ENCODE results near the gene G3BP1.
"Not testable (repeated sequence)": the region's sequence is repeated elsewhere in the genome, so short reads cannot be mapped to it uniquely, and the experiment has no call there.

The G3BP1 gene

GRCh38 chr5:151819830-151820229 lies 48.1 kb downstream of the G3BP1 start:
- DNase-seq (ENCODE audit: low read depth), result no peak
- H3K4me3 ChIP-seq (ENCODE audit: low read depth, low read length), result no peak overlapping the region
- TF ChIP-seq CTCF (IDR thresholded peaks at IDR 0.05; ENCODE audit: low read depth, low read length, missing control alignments), result no peak

DNA sequence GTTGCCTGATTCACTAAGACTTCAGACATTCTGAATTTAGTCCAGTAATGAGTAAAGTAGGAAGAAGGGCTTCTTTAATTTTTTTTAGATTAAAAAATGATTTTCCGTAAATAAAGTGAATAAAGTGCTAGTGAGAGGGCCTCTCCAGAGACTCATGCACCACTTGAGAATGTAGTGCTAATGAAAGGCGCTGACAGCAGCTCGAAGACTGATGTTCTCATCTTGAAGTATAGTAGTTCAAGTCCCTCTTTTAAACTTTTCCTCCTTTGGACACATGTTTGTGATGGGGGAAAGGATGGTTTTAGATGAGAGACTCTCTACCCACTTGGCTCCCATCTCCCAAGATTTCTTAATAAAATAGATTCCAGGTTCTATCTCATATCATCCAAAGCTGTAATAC lies 48.5 kb downstream of the G3BP1 start:
- H3K4me3 ChIP-seq (ENCODE audit: low read depth, low read length), result no peak overlapping the region
- no peak for TF ChIP-seq CTCF (IDR thresholded peaks at IDR 0.05; ENCODE audit: low read depth, low read length, missing control alignments)
- DNase-seq (ENCODE audit: low read depth), result no peak

DNA sequence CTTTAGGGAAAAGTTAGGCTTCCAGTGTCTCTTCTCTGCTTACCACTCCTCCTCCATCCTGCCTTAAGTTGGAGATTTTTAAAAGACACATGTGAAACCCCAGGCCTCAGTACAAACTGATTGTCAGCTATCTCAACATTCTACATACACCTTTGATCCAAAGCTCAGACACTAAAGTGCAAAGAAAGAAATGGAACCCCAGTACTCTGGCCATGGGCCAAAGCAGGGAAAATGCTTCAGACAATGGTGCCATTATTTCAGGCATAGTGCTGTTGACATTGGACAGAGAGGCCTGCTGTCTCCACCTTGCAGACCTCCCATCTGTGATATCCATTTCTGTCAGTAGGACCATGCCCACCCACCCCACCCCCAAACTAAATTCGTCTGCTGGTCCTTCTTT lies 49.1 kb downstream of the G3BP1 start:
- TF ChIP-seq CTCF (IDR thresholded peaks at IDR 0.05; ENCODE audit: low read depth, low read length, missing control alignments), result no peak
- H3K4me3 ChIP-seq (ENCODE audit: low read depth, low read length), result no peak overlapping the region
- DNase-seq (ENCODE audit: low read depth), result no peak

DNA sequence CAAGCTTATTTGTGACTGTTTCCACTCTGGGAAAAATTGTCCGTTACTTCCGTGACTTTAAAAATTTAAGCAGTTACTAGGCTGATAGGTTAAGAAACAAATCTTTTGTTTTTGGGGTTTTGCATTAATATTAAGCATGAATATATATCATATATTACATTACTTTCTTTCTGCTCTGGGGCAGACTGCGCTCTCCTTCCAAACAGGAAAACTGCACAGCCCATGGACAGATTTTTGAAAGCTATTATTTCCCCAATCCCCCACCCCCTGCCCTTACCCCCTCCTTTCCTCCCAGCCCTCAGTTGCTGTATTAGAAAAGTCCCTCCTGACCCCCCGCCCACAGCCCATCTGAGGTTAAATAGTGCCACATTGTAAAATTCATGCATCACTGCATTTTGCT lies 50.4 kb downstream of the G3BP1 start:
- no peak overlapping the region for H3K4me3 ChIP-seq (ENCODE audit: low read depth, low read length)
- no peak for TF ChIP-seq CTCF (IDR thresholded peaks at IDR 0.05; ENCODE audit: low read depth, low read length, missing control alignments)
- no peak for DNase-seq (ENCODE audit: low read depth)

DNA sequence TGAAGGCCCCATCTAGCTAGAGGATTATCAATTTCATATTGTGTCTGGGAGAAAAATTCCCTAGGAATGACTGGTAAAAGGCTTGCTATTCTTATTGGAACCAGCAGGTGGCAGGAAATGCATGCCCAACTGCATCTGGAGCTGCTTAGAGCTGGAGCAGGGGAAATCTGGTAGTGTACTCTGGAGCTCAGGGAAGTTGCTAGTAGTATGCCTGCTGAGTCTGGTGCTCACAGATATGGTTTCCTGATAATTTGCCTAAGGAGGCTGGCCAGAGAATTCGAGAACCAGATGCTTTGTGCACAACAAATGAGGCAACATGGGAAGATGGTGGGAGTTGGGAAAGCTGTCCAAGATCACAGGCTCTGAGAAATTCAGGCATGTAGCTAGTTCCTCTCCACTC lies 53.7 kb downstream of the G3BP1 start:
- TF ChIP-seq CTCF (IDR thresholded peaks at IDR 0.05; ENCODE audit: low read depth, low read length, missing control alignments), result peak; percentile 88
- H3K4me3 ChIP-seq (ENCODE audit: low read depth, low read length), result no peak overlapping the region
- DNase-seq (ENCODE audit: low read depth), result peak; percentile 10

GRCh38 chr5:151829370-151829769 lies 57.6 kb downstream of the G3BP1 start:
- TF ChIP-seq CTCF (IDR thresholded peaks at IDR 0.05; ENCODE audit: low read depth, low read length, missing control alignments), result no peak
- no peak for DNase-seq (ENCODE audit: low read depth)

DNA sequence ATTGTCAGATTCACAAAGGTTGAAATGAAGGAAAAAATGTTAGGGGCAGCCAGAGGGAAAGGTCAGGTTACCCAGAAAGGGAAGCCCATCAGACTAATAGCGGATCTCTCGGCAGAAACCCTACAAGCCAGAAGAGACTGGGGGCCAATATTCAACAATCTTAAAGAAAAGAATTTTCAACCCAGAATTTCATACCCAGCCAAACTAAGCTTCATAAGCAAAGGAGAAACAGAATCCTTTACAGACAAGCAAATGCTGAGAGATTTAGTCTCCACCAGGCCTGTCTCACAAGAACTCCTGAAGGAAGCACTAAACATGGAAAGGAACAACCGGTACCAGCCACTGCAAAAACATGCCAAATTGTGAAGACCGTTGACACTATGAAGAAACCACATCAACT lies 61.1 kb downstream of the G3BP1 start:
- H3K4me3 ChIP-seq (ENCODE audit: low read depth, low read length); DNase-seq (ENCODE audit: low read depth): not testable (repeated sequence)

More at GRCh38 chr5:151829370-151829769, 57.6 kb downstream of the G3BP1 start:
- H3K4me3 ChIP-seq (ENCODE audit: low read depth, low read length), result no peak overlapping the region

- TF ChIP-seq CTCF (IDR thresholded peaks at IDR 0.05; ENCODE audit: low read depth, low read length, missing control alignments), result no peak
- no peak overlapping the region for H3K4me3 ChIP-seq (ENCODE audit: low read depth, low read length)
- no peak for DNase-seq (ENCODE audit: low read depth)
These were observed 75.0 kb downstream of the G3BP1 start for GRCh38 chr5:151846765-151847164.

Data from GM12864 (cell line).